Sigmoid colon (tissue), 7 donors: ENCODE data around the gene CPXM2. TPM values are rescaled to one million over a fixed set of nuclear protein-coding genes. Genes with fewer than 3 reads are reported as not detected.

ENCODE experiments used
- DNase-seq: peaks from one replicate; pipeline ENCODE4 v3.0.0-alpha.2; 2019
- H3K27ac ChIP-seq, 4 donors: fragments of 200-600 bp; sonication (generic); one replicate each; pipeline ENCODE4 v1.5.1; 2016 to 2019; ENCODE audit warnings: mild to moderate bottlenecking in 1 of 4
- H3K27me3 ChIP-seq, 3 donors: fragments of 200-600 bp; sonication (generic); one replicate each; pipeline ENCODE4 v1.5.1; 2019; ENCODE audit warnings: mild to moderate bottlenecking in 1 of 3
- H3K36me3 ChIP-seq, 4 donors: fragments of 200-600 bp; sonication (generic); one replicate each; pipeline ENCODE4 v1.5.1; 2016 to 2019
- H3K4me1 ChIP-seq, 4 donors: fragments of 200-600 bp; sonication (generic); one replicate each; pipeline ENCODE4 v1.5.1; 2017 to 2019
- H3K4me3 ChIP-seq, 4 donors: fragments of 200-600 bp; sonication (generic); one replicate each; pipeline ENCODE4 v1.5.1; 2017 to 2019; ENCODE audit warnings: mild to moderate bottlenecking in 2 of 4, moderate library complexity in 1 of 4
- H3K9me3 ChIP-seq, 4 donors: fragments of 200-600 bp in 3 of 4; sonication (generic) in 3 of 4; one replicate each; pipeline versions ENCODE4 v1.5.1 to v1.6.1; 2013 to 2019
- EP300 ChIP-seq, 4 donors: sonication (generic); formaldehyde crosslinking; IDR thresholded peaks; one replicate each; pipeline ENCODE4 v1.6.1; 2017; ENCODE audit warnings: antibody characterized with exemption in 4 of 4
- POLR2A ChIP-seq, 2 donors: fragments of 450-650 bp; IDR thresholded peaks; one replicate each; pipeline ENCODE4 v1.6.1; 2016; ENCODE audit warnings: antibody characterized with exemption in 2 of 2, mild to moderate bottlenecking in 2 of 2, moderate library complexity in 2 of 2
- POLR2AphosphoS5 ChIP-seq, 4 donors: sonication (generic); formaldehyde crosslinking; IDR thresholded peaks; one replicate each; pipeline ENCODE4 v1.6.1; 2017; ENCODE audit warnings: antibody characterized with exemption in 4 of 4
- WGBS, 2 donors: extraction: QIAGEN DNeasy Blood & Tissue Kit; methylation state at CpG; one replicate each; pipeline ENCODE4 v1.1.7; 2013; 5-methylcytosine and 5-hydroxymethylcytosine counted together
- intact Hi-C: fragments of 100-400 bp; cut with DNase I; formaldehyde crosslinking; loops from one replicate; pipeline ENCODE4 v1.15.1; 2023
- polyA plus RNA-seq, 3 donors: library from polyadenylated mRNA; stranded (reverse); fragments of 200-250 nt; gene quantifications; one replicate each; pipeline ENCODE4 v1.2.3, GENCODE V29; 2013
- total RNA-seq, 4 donors: library from RNA; depleted of rRNA; stranded (reverse); fragments of >200 nt; gene quantifications; one replicate each; pipeline ENCODE4 v1.1.0, GENCODE V29; 2016
- TF ChIP-seq, protein P1 (sequence below), 4 experiments: fragments of 450-650 bp in 3 of 4; fragments of 200-600 bp in 1 of 4; IDR thresholded peaks; one replicate each; pipeline ENCODE4 v1.5.1; 2016 to 2019; ENCODE audit warnings: antibody characterized with exemption in 4 of 4, mild to moderate bottlenecking in 3 of 4, moderate library complexity in 2 of 4
- donor health status: healthy with polysubstance abuse.
- donor health status: Bipolar disorder and iron deficiency.
- donor health status: healthy.

Gene CPXM2
- total and polyA plus RNA-seq, 7 donors, result 0.69 to 153 (median 48.5) TPM

DNA sequence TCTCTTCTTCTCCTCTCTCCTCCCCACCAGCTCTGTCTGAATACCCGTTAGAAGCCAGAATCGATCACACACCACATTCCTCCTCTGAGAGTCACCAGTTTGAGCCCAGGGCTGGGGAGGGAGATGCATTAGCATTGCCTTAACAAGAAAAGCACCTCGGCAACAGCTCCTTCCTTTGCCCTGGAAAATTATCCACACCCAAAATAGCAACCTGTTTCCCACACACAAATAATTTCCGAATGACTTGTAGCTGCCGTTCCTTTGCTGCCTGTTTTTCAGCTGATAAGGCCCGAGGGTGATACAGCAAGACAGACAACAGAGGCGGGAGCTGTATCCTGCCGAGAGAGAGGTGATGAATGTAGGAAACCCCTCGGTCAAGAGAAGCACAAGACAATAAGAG, 91.3 kb downstream of the CPXM2 start:
- Histone ChIP-seq H3K4me1 (peaks cover 0 to 44% (median 28%) of the 10 kb centered on the region in 4 donors), H3K27ac (peak overlapping the region; percentile 63 to 82 (median 80)), H3K9me3 (no peaks in the 10 kb centered on the region), H3K4me3 (no peak overlapping the region), H3K36me3 (peaks cover 0 to 33% (median 2%) of the 10 kb centered on the region in 4 donors), H3K27me3 (no peaks in the 10 kb centered on the region)
- TF ChIP-seq POLR2A (IDR thresholded peaks at IDR 0.05), result no peak
- TF ChIP-seq, protein P1, sequence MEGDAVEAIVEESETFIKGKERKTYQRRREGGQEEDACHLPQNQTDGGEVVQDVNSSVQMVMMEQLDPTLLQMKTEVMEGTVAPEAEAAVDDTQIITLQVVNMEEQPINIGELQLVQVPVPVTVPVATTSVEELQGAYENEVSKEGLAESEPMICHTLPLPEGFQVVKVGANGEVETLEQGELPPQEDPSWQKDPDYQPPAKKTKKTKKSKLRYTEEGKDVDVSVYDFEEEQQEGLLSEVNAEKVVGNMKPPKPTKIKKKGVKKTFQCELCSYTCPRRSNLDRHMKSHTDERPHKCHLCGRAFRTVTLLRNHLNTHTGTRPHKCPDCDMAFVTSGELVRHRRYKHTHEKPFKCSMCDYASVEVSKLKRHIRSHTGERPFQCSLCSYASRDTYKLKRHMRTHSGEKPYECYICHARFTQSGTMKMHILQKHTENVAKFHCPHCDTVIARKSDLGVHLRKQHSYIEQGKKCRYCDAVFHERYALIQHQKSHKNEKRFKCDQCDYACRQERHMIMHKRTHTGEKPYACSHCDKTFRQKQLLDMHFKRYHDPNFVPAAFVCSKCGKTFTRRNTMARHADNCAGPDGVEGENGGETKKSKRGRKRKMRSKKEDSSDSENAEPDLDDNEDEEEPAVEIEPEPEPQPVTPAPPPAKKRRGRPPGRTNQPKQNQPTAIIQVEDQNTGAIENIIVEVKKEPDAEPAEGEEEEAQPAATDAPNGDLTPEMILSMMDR (IDR thresholded peaks at IDR 0.05), result no peak
- no peak for TF ChIP-seq POLR2AphosphoS5 (IDR thresholded peaks at IDR 0.05)
- TF ChIP-seq EP300 (IDR thresholded peaks at IDR 0.05), result no peak
- no peak for DNase-seq
- 29 to 67% methylated on average over 9 of the region's 9 CpGs for WGBS, 2 donors
- intact Hi-C loops, result no loop called here

DNA sequence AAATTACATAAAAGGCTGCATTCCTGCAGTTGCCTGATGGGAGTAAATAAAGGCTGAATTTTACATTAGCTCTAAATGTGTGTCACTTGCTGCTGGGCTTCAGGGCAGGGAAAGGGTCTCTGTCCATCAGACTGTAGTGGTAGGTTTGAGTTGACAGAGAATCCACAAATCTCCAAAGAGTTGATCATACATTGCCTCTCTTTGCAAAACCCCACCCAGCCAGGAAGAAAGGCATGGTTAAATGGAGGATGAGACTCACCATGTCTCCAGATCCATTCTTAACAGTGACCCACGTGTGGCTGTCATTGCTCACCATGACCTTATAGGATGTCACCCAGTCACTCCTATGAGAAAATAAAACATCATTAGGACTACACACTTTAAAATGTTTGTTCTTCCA, 92.8 kb downstream of the CPXM2 start:
- Histone ChIP-seq H3K36me3 (peaks cover 0 to 38% (median 2%) of the 10 kb centered on the region in 4 donors), H3K4me3 (no peak overlapping the region), H3K4me1 (peaks cover 0 to 44% (median 29%) of the 10 kb centered on the region in 4 donors), H3K9me3 (no peaks in the 10 kb centered on the region), H3K27ac (peak overlapping the region; percentile 35 to 82 (median 80)), H3K27me3 (no peaks in the 10 kb centered on the region)
- no peak for DNase-seq
- TF ChIP-seq, protein P1 (IDR thresholded peaks at IDR 0.05), result no peak
- TF ChIP-seq EP300 (IDR thresholded peaks at IDR 0.05) (no peak), POLR2A (IDR thresholded peaks at IDR 0.05) (no peak), POLR2AphosphoS5 (IDR thresholded peaks at IDR 0.05) (no peak)
- intact Hi-C loops, result no loop called here
- 73 to 80% methylated on average over 1 of the region's 1 CpG for WGBS, 2 donors

DNA sequence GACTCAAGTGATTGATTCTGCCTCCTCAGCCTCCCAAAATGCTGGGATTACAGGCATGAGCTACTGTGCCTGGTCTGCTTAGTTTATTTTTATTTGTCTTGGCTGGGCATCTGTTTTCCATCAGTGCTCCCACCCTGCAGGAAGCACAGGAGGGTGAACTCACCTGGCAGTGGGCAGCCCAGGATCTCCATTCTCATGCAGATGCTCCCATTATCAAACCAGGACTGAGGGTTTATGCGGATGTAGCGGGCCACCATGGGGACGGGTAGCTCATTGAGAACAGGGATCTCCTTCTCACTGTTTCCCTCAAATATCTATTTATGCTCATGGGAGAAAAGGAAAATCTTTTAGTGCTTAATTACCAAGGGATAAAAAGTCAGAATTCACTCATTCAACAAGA, 93.8 kb downstream of the CPXM2 start:
- H3K9me3 ChIP-seq, result no peaks in the 10 kb centered on the region
- WGBS, 2 donors, result 91% methylated on average over 3 of the region's 3 CpGs
- TF ChIP-seq EP300 (IDR thresholded peaks at IDR 0.05), result no peak
- TF ChIP-seq, protein P1 (IDR thresholded peaks at IDR 0.05), result no peak
- TF ChIP-seq POLR2AphosphoS5 (IDR thresholded peaks at IDR 0.05), result no peak
- no peak for TF ChIP-seq POLR2A (IDR thresholded peaks at IDR 0.05)
- peaks cover 0 to 42% (median 2%) of the 10 kb centered on the region in 4 donors for H3K36me3 ChIP-seq
- intact Hi-C loops, result no loop called here
- H3K27ac ChIP-seq, result peak overlapping the region in 2 of 4 donors; percentile 67 to 81
- H3K4me3 ChIP-seq, result no peak overlapping the region
- H3K4me1 ChIP-seq, result peaks cover 0 to 44% (median 29%) of the 10 kb centered on the region in 4 donors
- no peak for DNase-seq
- no peaks in the 10 kb centered on the region for H3K27me3 ChIP-seq

DNA sequence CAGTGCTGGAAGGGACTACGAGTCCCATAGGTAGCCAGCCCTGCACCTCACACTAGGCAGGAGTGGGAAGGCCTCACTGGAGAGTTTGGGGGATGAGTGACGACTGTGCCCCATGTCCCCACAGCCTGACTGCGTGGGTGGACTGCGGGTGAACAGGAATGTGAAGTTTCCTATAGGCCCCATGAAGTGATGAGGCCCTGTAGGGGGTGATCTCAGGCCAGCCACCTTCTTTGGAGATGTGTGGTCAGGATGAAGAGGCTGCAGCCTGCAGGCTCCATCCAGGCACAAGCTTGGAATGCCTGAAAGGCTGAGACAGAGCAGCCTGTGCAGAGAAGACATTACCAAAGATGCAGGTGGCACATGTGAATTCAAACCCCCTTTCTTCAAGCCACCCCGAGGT, 94.9 kb downstream of the CPXM2 start:
- peaks cover 0 to 44% (median 28%) of the 10 kb centered on the region in 4 donors for H3K4me1 ChIP-seq
- whole genome bisulfite sequencing, 2 donors, result 83 to 89% methylated on average over 5 of the region's 5 CpGs
- H3K27ac ChIP-seq, result peak overlapping the region; percentile 4 to 67 (median 52)
- DNase-seq, result no peak
- TF ChIP-seq POLR2A (IDR thresholded peaks at IDR 0.05) (no peak), EP300 (IDR thresholded peaks at IDR 0.05) (no peak), POLR2AphosphoS5 (IDR thresholded peaks at IDR 0.05) (no peak)
- TF ChIP-seq, protein P1 (IDR thresholded peaks at IDR 0.05), result no peak
- peaks cover 0 to 52% (median 7%) of the 10 kb centered on the region in 4 donors for H3K36me3 ChIP-seq
- no peaks in the 10 kb centered on the region for H3K9me3 ChIP-seq
- H3K27me3 ChIP-seq, result no peaks in the 10 kb centered on the region
- intact Hi-C loops, result no loop called here
- H3K4me3 ChIP-seq, result no peak overlapping the region
